SK-N-MC (cell line): ENCODE results near the gene MGAT4B.

Source experiments
- EZH2 ChIP-seq: fragments of 200-600 bp; sonication (generic); IDR thresholded peaks from one replicate; pipeline ENCODE4 v1.6.1; 2017; ENCODE audit warnings: antibody characterized with exemption
- FOXP2 ChIP-seq: optimal IDR thresholded peaks from 2 replicates; pipeline ENCODE3; 2011; ENCODE audit warnings: mild to moderate bottlenecking, moderate library complexity; ENCODE audit not compliant: insufficient read depth; ENCODE audit errors: extremely low read length, control extremely low read depth
- POLR2AphosphoS5 ChIP-seq: IDR thresholded peaks from 2 replicates; pipeline ENCODE4 v1.6.1; 2012; ENCODE audit warnings: mild to moderate bottlenecking, low read depth, low read length, borderline replicate concordance

DNA sequence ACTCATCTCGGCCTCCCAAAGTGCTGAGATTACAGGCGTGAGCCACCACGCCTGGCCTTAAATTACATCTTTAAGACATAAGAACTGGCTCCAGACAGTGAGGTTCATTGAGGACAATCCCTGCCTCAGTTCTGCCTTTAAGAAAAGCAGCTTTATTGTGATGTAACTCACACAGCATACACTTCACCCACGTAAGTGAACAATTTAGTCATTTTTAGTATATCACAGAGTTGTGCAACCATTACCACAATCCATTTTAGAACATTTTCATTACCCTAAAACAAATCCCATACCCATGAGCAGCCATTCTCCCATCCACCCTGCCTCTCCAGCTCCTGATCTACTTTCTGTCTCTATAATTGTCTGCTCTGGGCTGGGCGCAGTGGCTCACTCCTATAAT is 36.9 kb downstream of the MGAT4B start:
- TF ChIP-seq EZH2, result no peak
- no peak for TF ChIP-seq POLR2AphosphoS5
- no peak for TF ChIP-seq FOXP2
